ENCODE measurements around the gene PTPRC.

- TF ChIP-seq POLR2A (IDR thresholded peaks at IDR 0.05; ENCODE audit: low read depth, low read length), result no peak
- no peak for TF ChIP-seq TAF1 (IDR thresholded peaks at IDR 0.05; ENCODE audit: borderline replicate concordance, low read depth, low read length)
Observed at GRCh38 chr1:198623752-198624647, 14.8 kb upstream of the PTPRC start.

All from GM12892 (cell line).